K562 (cell line): Measurements from ENCODE around the gene PCSK5. TPM values are rescaled to one million over a fixed set of nuclear protein-coding genes. Genes with fewer than 3 reads are reported as not detected.

Source experiments
- CBFA2T2 ChIP-seq: fragments of 450-650 bp; conservative IDR thresholded peaks from 2 replicates; pipeline ENCODE4 v1.6.1; 2017; ENCODE audit warnings: mild to moderate bottlenecking
- COPS2 ChIP-seq: fragments of 450-650 bp; conservative IDR thresholded peaks from 2 replicates; pipeline ENCODE4 v1.6.1; 2016; ENCODE audit warnings: mild to moderate bottlenecking, moderate library complexity
- E2F4 ChIP-seq: sonication (generic); formaldehyde crosslinking; IDR thresholded peaks from 2 replicates; pipeline ENCODE4 v1.8.0; 2022; ENCODE audit warnings: mild to moderate bottlenecking, low read depth, missing genetic modification reagents
- KDM1A ChIP-seq, 2 experiments: fragments of 450-650 bp; IDR thresholded peaks; 2 replicates each; pipeline ENCODE4 v1.6.1; 2016; ENCODE audit warnings: mild to moderate bottlenecking in 2 of 2
- MNT ChIP-seq, 2 experiments: fragments of 450-650 bp; conservative IDR thresholded peaks; 2 replicates each; pipeline ENCODE4 v1.6.1; 2017; ENCODE audit warnings: mild to moderate bottlenecking in 2 of 2, moderate library complexity in 2 of 2
- RCOR1 ChIP-seq, 2 experiments: IDR thresholded peaks; 2 replicates each; pipeline ENCODE4 v1.6.1; 2012; ENCODE audit warnings: low read depth in 2 of 2, low read length in 2 of 2, borderline replicate concordance in 1 of 2, improper control_type of control experiment in 1 of 2
- ZNF318 ChIP-seq, 2 experiments: fragments of 450-650 bp; IDR thresholded peaks; 2 replicates each; pipeline ENCODE4 v1.6.1; 2016; ENCODE audit warnings: mild to moderate bottlenecking in 2 of 2, borderline replicate concordance in 1 of 2, low read depth in 1 of 2, moderate library complexity in 1 of 2
- polyA plus RNA-seq, 8 experiments: library from polyadenylated mRNA; depleted of rRNA in 4 of 8; stranded (reverse) in 5 of 8; unstranded in 3 of 8; fragments of >200 nt; fragmentation: Nextera tagmentation in 2 of 8; fragmentation: Illumina TruSeq in 1 of 8; extraction: Ambion mirVana in 2 of 8; extraction: Trizol in 1 of 8; gene quantifications; 2 replicates each; pipeline versions ENCODE4 v1.2.1 to v1.2.3, GENCODE V29; 2011 to 2014; ENCODE audit warnings: inconsistent platforms in 1 of 8, missing spikeins in 1 of 8
- total RNA-seq, 7 experiments: library from RNA; depleted of rRNA in 6 of 7; stranded (reverse); fragments of >200 nt in 6 of 7; fragmentation: Illumina TruSeq in 2 of 7; extraction: Trizol in 2 of 7; gene quantifications; 2 replicates each; pipeline versions ENCODE4 v1.2.1 to v1.2.3, GENCODE V29; 2011 to 2021; ENCODE audit warnings: low replicate concordance in 1 of 7
- TF ChIP-seq, protein P1 (sequence below): sonication (generic); formaldehyde crosslinking; IDR thresholded peaks from 2 replicates; pipeline ENCODE4 v1.9.0; 2022; ENCODE audit warnings: mild to moderate bottlenecking, missing genetic modification reagents
- TF ChIP-seq, protein P2 (sequence below): fragments of 450-650 bp; IDR thresholded peaks from 2 replicates; pipeline ENCODE4 v1.6.1; 2016; ENCODE audit warnings: low read depth, mild to moderate bottlenecking, moderate library complexity

Gene PCSK5
- total and polyA plus RNA-seq, 9 of the 15 experiments (the other 6 are each of a cell fraction or from before 2014, with no cell fraction given), result not detected

GRCh38 chr9:76353280-76353679 is 462.8 kb downstream of the PCSK5 start (continued):
- TF ChIP-seq E2F4 (CRISPR knock-in tag) (no peak), CBFA2T2 (peak; percentile 11; the same call in 1 of the 2 replicates), RCOR1 (IDR thresholded peaks at IDR 0.05; ENCODE audit: borderline replicate concordance in 1 of 2, low read depth in 2 of 2, low read length in 2 of 2) (peak; percentile 49 to 80; a peak in 3 of 4 replicates), KDM1A (IDR thresholded peaks at IDR 0.05) (peak; percentile 86 to 89), ZNF318 (IDR thresholded peaks at IDR 0.05; ENCODE audit: borderline replicate concordance in 1 of 2, low read depth in 1 of 2) (0 out of 4 replicates have a peak, but pooled peaks of 1 of the 2 experiments have one; percentile 27), MNT (conservative IDR thresholded peaks at IDR 0.05) (0 out of 4 replicates have a peak, but pooled peaks of 1 of the 2 experiments have one; percentile 15), COPS2 (no peak)
- TF ChIP-seq, protein P1, sequence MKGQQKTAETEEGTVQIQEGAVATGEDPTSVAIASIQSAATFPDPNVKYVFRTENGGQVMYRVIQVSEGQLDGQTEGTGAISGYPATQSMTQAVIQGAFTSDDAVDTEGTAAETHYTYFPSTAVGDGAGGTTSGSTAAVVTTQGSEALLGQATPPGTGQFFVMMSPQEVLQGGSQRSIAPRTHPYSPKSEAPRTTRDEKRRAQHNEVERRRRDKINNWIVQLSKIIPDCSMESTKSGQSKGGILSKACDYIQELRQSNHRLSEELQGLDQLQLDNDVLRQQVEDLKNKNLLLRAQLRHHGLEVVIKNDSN (CRISPR knock-in tag), result no peak
- TF ChIP-seq, protein P2, sequence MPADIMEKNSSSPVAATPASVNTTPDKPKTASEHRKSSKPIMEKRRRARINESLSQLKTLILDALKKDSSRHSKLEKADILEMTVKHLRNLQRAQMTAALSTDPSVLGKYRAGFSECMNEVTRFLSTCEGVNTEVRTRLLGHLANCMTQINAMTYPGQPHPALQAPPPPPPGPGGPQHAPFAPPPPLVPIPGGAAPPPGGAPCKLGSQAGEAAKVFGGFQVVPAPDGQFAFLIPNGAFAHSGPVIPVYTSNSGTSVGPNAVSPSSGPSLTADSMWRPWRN, result peak; percentile 90
- TF ChIP-seq, all 486 proteins: peak for 21
